HG03060 (cell line): Measurements from ENCODE around the gene MCOLN2.
A peak's percentile ranks its signal among the peaks of the same experiment; 100 is the strongest.

ENCODE experiments used
- ATAC-seq: cut with Tn5 transposase; IDR thresholded peaks from one replicate; pipeline ENCODE4 v1.9.1; 2021; ENCODE audit warnings: low read depth, moderate number of reproducible peaks; ENCODE audit not compliant: unreplicated experiment

Gene MCOLN2

DNA sequence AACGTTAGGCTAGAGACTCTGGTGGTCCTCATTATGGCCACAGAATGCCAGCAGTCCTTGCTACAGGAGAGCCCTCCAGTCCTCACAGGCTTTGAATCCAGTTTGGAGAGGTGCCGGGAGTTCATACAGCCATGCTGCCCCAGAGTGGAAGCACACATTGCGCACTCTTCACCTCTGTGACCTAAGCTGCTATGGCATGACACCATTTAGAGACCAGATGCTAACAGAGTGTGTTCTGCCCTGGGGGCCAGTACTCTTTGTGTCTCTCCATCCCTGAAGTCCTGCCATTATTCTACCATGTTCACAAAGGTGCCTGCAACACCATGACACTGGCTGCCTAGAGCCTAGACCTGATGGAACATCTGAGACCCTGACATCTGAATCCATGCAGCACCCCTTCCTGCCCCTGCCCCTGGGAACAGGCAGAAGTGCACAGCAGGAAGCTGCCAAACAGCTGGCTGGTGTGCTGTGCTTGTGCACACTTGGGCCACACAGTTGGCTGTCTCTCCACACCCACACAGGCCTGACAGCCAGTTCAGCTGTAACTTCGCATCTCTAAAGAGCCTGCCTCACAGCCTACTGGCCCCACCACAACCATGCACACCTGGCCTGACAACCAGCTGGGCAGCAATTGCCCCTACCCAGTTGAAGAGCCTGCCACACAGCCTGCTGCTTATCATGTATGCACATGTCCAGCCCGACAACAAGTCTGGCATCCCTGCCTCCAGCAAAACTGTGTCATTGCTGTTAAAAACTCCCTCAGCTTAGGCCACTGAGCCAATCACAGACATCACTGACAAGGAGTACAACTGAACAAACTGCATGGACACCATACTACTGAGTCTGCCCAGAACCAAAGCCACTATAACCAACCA lies 49.1 kb downstream of the MCOLN2 start:
- ATAC-seq, result no peak

DNA sequence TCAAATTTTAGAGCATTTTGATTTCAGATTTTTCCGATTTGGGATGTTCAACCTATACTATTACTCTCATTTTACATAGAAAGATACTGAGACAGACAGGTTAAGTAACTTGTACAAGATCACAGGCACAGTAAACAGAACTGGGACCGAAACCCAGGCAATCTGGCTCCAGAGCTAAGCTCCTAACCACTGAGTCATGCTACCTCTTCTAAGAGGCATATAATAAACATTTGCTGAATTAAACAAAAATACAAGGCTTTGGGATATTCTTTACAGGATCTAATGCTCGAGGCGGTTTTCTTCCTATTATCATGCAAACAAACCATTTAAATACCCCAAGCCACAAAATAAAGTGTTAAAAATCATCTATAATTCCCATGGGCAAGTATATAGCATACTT lies 50.3 kb downstream of the MCOLN2 start:
- ATAC-seq, result no peak

DNA sequence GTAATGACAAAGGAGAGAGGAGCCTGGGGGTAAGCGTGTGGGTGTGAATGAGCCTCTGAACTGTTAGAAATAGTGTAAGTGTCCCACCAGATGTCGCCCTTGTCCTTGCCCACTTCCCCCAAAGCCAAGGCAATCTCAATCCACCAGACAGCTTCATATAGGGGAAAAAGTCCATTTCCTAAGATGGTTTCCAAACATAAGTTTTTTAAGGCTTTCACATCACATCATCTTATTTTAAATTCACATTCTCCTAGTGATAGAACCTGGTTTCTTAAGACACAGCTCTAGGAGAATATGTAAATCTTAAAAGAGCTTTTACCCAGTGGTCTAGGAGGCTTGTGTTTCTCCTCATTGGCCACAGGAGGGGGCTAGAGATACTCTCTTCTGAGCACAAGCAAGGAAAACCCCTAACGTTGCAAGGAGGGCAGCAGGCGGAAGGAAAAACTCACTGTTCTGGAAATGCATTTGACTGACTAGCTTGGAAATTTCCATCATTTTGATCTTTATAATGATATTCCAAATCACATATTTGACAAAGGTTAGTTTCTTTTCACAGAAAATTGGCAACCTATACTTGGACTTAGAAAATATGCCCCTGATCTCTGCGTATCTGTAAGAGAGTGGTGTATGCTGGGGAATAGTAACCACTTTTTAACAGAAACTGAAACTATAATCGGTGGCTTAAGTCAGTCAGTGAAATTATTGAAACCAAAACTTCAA lies 52.0 kb downstream of the MCOLN2 start:
- peak; percentile 65 for ATAC-seq

DNA sequence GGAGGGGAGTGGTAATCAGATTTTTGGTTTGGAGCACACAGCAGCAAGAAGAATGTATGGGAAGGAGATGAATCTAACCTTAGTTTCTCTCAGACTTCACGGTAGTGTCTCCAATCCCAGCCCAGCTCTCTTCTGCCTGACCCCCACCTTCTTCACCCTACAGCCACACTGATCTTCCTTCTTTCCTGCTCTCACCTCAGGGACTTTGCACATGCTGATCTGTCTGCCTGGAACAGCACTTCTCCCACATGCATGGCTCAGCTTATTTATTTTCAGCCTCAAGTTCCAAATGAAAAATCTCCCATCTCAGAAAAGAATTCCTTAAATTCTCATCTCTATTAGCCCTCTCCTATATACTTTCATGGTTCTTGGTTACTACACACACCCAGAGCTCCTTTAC lies 55.1 kb downstream of the MCOLN2 start:
- no peak for ATAC-seq

DNA sequence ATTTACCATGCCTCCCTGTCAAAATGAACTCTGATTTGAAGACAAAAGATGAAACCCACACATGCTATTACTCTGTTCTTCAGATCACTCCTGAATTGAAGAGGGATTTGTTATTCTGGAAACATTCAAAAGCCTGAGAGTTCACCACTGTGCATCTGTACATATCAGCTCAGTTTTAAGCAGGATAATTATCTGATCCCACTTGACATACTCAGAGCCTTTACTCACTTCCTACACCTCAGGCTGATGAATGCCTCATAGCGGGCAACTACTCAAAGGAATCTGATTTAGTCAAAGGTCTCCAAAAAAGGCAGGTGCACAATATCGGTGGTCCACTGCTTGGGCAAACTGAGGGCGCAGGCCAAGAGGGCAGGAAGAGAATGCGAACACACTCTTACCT lies 56.4 kb downstream of the MCOLN2 start:
- ATAC-seq, result no peak

DNA sequence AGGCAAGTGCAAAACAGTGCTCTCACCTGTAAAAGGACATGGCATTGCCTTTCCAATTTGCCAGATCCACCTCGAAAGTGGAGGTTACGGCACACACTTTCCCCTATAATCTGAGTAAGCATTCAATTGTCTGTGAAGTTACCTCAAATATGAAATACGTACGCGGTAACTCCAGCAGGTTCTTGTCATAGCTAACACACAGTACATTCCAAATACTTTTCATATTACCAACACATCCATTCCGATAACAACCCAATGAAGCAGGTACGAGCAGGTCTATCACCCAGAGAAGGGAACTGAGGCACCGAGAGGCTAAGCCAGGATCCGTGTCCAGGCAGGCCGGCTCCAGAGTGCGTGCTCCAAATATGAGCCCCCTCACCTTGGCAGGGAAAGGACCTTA lies 57.2 kb downstream of the MCOLN2 start:
- no peak for ATAC-seq

DNA sequence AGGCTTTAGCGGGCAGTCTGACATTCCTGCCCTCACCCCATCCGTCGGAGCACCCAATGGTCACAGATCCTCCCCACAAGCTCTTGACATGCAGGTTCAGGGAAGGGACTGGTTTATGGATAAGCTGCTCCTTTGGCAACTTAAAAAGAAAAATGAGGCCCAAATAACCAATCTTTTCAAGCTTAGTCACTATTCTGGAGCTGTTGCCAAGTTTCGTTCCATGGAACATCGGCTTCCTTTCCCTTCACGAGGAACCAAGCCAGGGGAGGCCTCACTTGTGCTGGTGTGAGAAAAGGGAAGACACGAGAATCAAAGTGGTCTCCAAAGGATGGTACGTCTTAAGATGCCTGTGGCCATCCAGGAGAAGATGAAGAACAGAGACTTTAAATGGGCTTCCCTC lies 57.8 kb downstream of the MCOLN2 start:
- ATAC-seq, result no peak

DNA sequence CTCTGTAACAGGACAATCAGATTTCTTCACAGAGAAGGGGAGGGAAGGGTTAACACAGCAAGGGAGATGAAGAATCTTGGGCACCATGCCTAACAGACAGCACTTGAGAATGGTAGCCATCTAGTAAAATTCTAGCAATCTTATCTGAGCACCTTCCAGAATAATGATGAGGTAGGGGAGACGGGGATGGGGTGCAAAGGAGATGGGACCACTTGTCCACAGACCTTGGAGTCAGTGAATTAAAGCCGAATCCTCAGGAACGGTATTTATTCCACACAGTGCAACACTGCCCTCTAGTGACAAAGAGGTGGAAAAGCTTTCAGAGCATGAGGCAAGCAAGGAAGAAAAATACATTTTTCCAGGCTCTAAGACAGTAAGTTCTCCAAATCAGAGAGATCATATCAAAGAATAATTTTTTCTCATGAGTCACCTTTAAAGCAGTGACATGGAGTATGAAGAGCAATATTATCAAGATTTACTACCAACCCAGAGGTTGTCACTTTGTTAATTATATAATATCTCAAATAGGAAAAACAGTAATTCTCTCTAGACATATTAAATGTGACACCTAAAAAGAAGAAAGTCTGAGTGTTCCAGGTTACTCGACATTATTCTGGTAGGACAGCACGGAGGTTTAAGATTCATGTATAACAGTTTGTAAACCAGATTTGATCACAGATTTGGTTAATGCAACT lies 60.6 kb downstream of the MCOLN2 start:
- no peak for ATAC-seq

DNA sequence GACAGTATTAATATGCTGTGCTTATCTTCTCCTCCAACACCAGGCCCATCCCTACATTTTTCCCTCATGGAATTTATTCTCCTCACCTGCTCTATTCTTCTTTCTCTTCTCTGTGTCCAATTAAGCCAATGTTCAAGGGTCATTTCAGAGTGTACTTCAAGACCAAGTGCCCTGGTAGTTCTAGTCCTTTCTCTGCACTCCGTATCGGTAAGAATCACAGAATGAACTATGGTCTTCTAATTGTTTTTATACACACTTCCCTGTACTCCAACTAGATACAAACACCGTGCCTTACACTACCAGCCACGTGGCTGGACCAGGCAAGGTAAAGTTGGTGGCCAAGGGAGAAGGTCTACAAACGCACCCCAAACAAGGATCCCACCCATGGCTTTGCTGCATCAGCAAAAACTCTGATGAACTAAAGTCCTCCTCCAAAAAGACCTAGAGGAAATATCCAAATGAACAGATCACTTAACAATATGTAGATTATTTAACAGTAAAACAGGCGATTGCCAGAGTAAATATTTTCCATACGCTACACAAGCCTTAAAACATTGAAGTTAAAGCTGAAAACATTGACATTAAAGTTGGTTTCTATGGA lies 63.8 kb downstream of the MCOLN2 start:
- ATAC-seq, result no peak

DNA sequence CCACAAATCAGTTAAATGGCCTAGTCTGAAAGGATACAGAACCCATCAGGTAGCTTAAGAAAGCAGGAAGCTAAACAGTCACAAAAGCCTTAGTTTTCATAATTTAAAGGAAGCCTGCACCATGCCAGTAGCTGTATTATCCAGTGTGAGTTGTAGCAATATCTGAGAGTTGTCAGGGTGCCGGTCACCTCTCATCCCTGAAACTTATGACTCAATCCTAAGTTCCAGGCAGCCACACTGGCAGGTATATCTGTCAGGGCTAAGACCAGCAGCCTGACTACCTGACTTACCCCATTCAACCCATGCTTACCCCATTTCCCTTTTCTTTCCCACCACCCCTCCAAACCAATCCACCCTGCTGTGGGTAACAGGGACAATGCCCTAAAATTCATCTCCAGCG lies 66.1 kb downstream of the MCOLN2 start:
- no peak for ATAC-seq

DNA sequence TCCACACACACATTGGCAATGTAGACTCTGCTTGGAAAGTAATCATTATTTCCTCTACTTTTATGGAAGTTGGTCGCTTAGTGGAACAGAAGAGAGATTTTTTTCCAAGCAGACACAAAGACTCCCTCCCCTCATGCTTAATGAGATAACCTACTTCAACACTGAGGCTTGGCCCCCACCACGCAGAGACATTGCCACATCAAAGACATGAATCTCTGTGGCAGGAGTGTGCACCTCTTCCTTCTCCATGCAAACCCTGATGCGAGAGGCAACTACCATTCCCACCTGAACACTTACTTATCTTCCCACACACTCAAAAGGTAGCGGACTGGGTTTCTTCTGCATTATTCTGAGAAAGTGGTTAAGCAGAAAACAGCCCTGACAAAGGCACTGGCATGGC lies 66.6 kb downstream of the MCOLN2 start:
- ATAC-seq, result no peak

DNA sequence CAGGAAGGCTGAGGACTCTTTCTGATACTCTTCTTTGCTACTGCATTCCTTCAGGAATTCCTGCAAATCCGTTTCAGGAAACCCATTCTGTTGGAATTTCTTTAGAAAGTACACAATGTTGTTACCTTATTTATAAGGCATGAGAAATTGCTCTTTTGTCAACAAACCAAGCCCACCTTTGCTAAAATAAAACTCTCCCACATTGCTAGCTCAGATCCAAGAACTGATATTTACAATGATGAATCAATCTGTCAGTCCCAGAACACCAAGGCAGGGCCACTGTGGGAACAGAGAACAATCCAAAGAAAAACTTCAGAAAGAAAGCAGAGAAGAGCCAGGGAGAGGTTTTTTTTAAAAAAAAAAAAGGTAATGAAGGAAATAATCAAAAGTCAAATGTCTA lies 67.3 kb downstream of the MCOLN2 start:
- no peak for ATAC-seq

DNA sequence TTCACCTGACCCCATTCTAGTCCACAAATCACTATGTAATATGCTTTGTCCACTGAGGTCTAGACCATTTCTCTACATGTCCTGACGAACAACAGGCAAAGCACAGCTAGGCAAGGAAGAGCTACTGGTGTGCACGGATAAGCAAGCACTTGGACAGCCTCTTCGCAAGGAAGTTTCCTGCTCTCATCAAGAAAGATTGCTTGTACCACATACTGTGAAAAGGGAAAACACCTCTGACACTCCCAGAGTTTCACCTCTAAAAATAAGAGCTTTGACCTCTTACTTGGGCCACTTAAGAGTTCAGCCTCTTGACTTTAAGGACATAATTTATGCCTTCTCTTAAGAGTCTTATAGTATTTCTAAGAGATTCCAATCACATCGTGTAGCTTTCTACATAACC lies 67.9 kb downstream of the MCOLN2 start:
- no peak for ATAC-seq

DNA sequence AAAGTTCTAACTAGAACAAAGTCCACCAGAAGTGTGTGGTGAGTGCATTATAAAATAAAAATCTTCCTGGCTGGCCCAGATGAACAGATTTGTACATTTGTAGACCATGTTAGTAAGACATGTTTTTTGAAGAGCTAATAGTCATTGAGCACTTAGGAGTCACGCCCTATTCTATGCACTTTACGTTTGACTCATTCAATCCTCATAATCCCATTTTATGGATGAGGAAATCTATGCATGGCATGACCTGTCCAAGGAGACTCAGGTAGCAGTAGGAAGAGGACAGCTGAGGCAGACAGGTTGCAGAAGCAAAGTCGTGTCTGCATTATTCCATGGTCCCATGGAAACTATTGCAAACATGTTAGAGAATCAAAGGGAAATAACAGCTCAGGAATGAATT lies 73.6 kb downstream of the MCOLN2 start:
- no peak for ATAC-seq

DNA sequence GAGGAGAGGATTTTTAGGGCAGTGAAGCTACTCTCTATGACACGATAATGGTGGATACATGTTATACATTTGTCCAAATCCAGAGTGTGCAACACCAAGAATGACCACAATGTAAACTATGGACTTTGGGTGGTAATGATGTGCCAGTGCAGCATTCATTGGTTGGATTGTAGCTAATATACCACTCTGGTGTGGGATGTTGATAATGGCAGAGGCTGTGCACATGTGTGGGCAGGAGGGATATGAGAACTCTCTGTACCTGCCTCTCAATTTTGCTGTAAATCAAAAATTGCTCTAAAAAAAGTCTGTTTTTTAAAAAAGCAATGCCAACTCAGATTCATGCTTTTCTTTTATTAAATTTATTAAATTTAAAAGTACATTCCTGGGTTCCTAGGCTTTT lies 76.8 kb downstream of the MCOLN2 start:
- ATAC-seq, result no peak

DNA sequence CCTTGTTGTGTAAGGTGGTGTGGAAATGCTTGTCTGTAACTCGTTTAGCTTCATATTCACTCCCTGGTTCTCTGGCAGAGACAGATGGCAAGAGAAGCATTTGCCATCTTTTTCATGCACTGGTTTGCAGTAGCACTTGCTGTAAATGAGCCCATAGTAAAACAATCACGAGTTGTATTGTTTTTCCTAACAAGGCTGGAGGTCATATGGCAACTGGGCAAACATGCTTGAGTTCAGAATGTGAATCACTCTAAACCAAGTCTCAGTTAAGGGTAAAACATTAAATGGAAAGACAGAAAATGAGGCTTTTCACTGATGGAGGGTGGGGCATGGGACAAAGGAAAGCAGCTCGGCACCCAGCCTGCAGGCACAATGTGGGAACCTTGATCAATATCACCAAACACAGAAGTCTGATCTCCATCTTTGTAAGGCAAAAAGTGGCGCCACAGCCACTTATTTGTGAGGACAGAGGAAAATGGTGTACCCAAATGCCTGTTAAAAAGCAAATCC lies 77.4 kb downstream of the MCOLN2 start:
- ATAC-seq, result no peak

DNA sequence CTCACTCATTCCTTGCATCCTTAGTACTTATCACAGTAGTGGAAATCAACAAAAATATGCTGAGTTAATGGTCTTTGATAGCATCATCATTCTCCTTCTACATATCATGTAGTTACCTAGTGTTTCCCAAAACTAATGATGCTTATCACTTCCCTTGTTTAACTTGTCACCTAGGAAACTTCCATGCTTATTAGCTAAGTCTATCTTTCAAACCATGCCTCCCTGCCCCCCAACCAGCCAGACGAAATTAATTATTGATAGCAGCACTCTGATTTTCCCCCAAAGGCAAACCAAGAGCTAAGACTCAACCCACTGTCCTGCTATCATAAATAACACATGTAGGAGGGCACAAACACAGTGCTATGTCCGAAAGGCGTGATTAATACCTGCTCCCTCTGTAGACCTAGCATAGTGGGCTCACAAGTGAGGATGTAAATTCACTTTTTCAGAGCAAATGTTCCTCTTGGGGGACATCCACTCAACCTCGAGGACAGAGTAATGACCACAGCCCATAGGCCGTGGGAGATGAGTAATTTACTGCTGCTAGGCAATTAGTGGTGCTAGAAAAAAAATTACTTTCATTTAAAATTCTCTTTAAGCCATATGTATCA lies 78.1 kb downstream of the MCOLN2 start:
- ATAC-seq, result no peak

DNA sequence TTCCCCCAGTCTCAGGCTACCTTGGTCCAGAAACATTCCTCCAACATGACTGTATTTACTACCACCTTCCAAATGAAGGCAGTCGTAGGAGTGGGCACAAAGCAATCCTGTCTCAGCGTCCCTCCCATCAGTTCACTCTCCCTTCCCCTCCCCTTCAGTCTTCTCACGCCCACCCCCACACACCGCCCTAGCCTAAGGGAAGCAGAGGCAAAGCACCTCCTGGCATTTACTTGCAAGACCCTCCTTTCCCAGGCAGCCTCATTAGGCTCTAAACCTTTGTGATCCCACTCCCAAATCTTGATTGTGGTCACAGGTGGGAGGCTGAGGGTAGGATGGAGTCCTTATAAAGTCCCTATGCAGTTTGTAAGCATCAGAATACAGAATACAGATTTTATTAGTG lies 80.0 kb downstream of the MCOLN2 start:
- no peak for ATAC-seq

DNA sequence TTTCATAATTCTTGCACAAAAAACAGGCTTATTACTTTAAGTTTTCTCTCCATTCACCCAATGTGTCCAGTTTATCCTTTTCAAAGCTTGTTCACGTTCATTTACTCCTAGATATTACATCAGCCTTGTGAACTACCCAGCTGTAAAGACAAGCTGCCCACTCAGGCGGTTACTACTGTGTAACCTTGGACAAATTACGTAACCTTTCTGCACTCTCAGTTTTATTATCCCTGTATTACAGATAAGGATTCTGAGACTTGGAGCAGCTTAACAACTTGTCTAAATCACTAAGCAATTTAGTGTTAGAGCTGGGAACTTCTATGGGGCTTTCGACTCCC lies 83.4 kb downstream of the MCOLN2 start:
- ATAC-seq, result no peak

DNA sequence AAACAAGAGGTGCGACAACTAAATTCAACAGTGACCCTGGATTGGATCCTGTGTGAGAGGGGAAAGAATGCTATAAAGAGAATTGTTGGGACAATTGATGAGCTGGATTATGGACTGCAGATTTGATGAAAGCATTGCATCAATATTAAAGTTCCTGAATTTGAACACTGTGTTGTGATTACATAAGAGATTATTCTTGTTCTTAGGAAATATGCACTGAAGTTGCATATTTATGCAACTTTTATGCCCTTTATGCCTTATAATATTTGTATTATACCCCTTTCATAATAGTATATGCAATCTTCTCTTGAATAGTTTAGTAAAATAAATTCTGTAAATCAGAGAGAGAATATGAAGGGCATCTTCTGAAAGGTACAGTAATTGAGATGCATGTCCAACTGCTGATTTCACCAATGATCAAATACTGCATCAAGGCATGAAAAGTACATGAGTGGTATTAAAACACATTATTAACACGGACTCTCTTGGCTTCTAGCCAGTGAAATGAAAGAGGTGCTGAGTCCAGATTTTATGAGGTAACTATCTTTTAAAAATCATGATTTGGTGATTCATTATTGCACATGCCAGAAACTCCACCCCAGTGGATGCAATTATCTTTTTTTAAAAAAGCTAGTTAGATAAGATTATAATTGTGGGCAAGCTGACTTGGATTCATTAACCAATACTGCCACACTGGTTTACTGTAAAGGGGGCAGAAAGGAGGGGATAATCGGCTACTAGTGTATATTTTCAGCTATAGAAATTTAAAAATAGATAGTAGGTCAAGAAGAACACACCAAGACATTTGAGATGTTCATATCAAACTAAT lies 84.0 kb downstream of the MCOLN2 start:
- no peak for ATAC-seq
